ENCODE results near the gene ACTR3. TPM values are rescaled to one million over a fixed set of nuclear protein-coding genes. Genes with fewer than 3 reads are reported as not detected.

ACTR3 gene
- total and polyA plus RNA-seq, 2 of the 8 experiments (the other 6 are each of a cell fraction or from before 2014, with no cell fraction given) = 51.7 to 184 TPM

DNA sequence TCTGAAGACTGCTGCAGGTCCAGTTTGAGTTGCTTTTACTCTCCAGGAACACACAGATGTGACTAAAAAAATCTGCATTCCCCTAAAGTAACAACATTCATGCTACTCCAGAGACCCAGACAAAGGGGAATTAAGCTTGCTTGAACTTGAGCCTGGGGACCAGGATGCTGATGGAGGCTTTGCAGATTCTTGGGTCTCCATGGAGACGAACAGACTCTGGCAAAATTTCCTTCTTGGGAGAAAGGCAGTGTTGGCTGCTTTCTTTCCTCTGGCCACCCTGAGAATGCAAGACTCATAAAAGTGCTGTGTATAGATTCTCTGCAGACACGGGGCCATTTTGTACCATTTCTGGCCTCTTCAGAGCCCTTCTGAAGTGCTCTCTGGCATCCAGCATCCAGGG, 112.0 kb downstream of the ACTR3 start:
- Histone ChIP-seq H4K20me1 (replicated peaks in 1 of 2; ENCODE audit: control insufficient read depth in 1 of 2, insufficient read depth in 2 of 2, low read length in 2 of 2) (no peaks in the 10 kb centered on the region), H3K9me3 (ENCODE audit: insufficient read depth in 2 of 2, low read depth in 1 of 2, low read length in 1 of 2) (peaks cover 0 to 5% of the 10 kb centered on the region in 2 experiments; a peak in 2 of 4 replicates), H4K91ac (replicated peaks; ENCODE audit: insufficient read length, low read length) (no peak overlapping the region), H2BK120ac (replicated peaks; ENCODE audit: low read depth, low read length) (no peak overlapping the region), H3K27me3 (replicated peaks in 1 of 4; ENCODE audit: control insufficient read depth in 3 of 4, extremely low read depth in 1 of 4, insufficient read depth in 3 of 4, low read length in 3 of 4) (no peaks in the 10 kb centered on the region), H4K5ac (ENCODE audit: insufficient read length, low read depth, low read length) (no peak overlapping the region), H2BK12ac (ENCODE audit: low read depth, low read length) (no peak overlapping the region), H2BK5ac (ENCODE audit: low read depth, low read length) (no peak overlapping the region), H2BK15ac (ENCODE audit: low read length) (no peak overlapping the region), H3K14ac (ENCODE audit: insufficient read length) (no peak overlapping the region), H2AFZ (ENCODE audit: low read length) (no peak overlapping the region), H3K23me2 (ENCODE audit: low read depth, low read length) (no peaks in the 10 kb centered on the region), H3K27ac (ENCODE audit: low read depth, low read length) (no peak overlapping the region), H2BK20ac (ENCODE audit: low read length) (no peak overlapping the region), H3K56ac (replicated peaks; ENCODE audit: insufficient read length, low read depth, low read length) (no peak overlapping the region), H3K23ac (ENCODE audit: insufficient read length) (no peak overlapping the region), H3K4me2 (ENCODE audit: insufficient read depth in 1 of 2, low read depth in 2 of 2, low read length in 2 of 2) (no peak overlapping the region), H3K79me1 (ENCODE audit: low read depth, low read length) (no peaks in the 10 kb centered on the region), H3K9ac (replicated peaks in 1 of 4; ENCODE audit: extremely low read depth in 1 of 4, low read depth in 3 of 4, low read length in 3 of 4) (no peak overlapping the region), H3K4me3 (ENCODE audit: extremely low read depth in 1 of 4, insufficient read depth in 2 of 4, low read depth in 3 of 4, low read length in 4 of 4) (no peak overlapping the region), H2AK5ac (ENCODE audit: low read depth, low read length) (no peak overlapping the region), H3K4me1 (replicated peaks in 1 of 4; ENCODE audit: control insufficient read depth in 3 of 4, insufficient read depth in 4 of 4, low read length in 3 of 4) (no peaks in the 10 kb centered on the region), H3K36me3 (ENCODE audit: control insufficient read depth in 2 of 4, insufficient read depth in 4 of 4, low read length in 3 of 4) (no peaks in the 10 kb centered on the region), H3K18ac (ENCODE audit: extremely low read depth, low read length) (no peak overlapping the region), H3K79me2 (ENCODE audit: control insufficient read depth in 1 of 2, insufficient read depth in 2 of 2, low read length in 2 of 2) (no peaks in the 10 kb centered on the region), H3K4ac (replicated peaks; ENCODE audit: insufficient read length, low read depth, low read length) (no peak overlapping the region), H4K8ac (ENCODE audit: extremely low read depth, insufficient read depth, low read length) (no peak overlapping the region)
- 78% methylated on average over 2 of the region's 2 CpGs; no CpG with 5 or more reads in 1 of the 2 experiments for WGBS, 2 experiments (ENCODE audit: extremely low coverage in 1 of 2, insufficient coverage in 1 of 2, insufficient read length in 1 of 2, insufficient replicate concordance in 2 of 2, low coverage in 1 of 2, low lambda C conversion rate in 2 of 2, missing lambda C conversion rate in 1 of 2)
- CTCF ChIA-PET (ENCODE audit: partially characterized antibody) = interaction anchor here (0.6 to 1.4 kb wide), 2 partner anchors 37 to 114 kb away, joined by 3 to 4 read pairs; no protein-coding TSS in a partner anchor
- FAIRE-seq (no peak), DNase-seq (ENCODE audit: low read depth in 1 of 2, low spot score in 2 of 2) (no peak)
- POLR2A ChIA-PET (ENCODE audit: partially characterized antibody) = no interaction called here
- TF ChIP-seq, protein P1, sequence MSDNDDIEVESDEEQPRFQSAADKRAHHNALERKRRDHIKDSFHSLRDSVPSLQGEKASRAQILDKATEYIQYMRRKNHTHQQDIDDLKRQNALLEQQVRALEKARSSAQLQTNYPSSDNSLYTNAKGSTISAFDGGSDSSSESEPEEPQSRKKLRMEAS (IDR thresholded peaks at IDR 0.05) = no peak
- no peak for TF ChIP-seq RNF2 (IDR thresholded peaks at IDR 0.05; ENCODE audit: borderline replicate concordance, low read depth, low read length, missing control alignments, poor library complexity, severe bottlenecking)
- TF ChIP-seq JUND (IDR thresholded peaks at IDR 0.05; ENCODE audit: low read length) = no peak
- no peak for TF ChIP-seq GTF2F1 (IDR thresholded peaks at IDR 0.05; ENCODE audit: borderline replicate concordance, low read depth, low read length)
- TF ChIP-seq KDM1A (IDR thresholded peaks at IDR 0.05; ENCODE audit: borderline replicate concordance, low read length) = no peak
- TF ChIP-seq BCL11A (IDR thresholded peaks at IDR 0.05; ENCODE audit: low read depth in 2 of 2, low read length in 2 of 2) = no peak
- TF ChIP-seq, protein P2, sequence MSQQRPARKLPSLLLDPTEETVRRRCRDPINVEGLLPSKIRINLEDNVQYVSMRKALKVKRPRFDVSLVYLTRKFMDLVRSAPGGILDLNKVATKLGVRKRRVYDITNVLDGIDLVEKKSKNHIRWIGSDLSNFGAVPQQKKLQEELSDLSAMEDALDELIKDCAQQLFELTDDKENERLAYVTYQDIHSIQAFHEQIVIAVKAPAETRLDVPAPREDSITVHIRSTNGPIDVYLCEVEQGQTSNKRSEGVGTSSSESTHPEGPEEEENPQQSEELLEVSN (IDR thresholded peaks at IDR 0.05) = no peak
- TF ChIP-seq RBBP5 (IDR thresholded peaks at IDR 0.05; ENCODE audit: borderline replicate concordance, low read depth, low read length) = no peak
- no peak for TF ChIP-seq CHD2 (IDR thresholded peaks at IDR 0.05; ENCODE audit: low read length)
- TF ChIP-seq SIRT6 (IDR thresholded peaks at IDR 0.05; ENCODE audit: low read length) = no peak
- no peak for TF ChIP-seq RAD21 (IDR thresholded peaks at IDR 0.05 in 1 of 2, conservative IDR thresholded peaks at IDR 0.05 in 1 of 2; ENCODE audit: low read depth in 2 of 2, low read length in 2 of 2)
